GM06990 (cell line): Measurements from ENCODE around the gene ADA.

Experiments
- DNase-seq: peaks from one replicate; pipeline ENCODE4 v3.0.0-alpha.2; 2011; ENCODE audit not compliant: insufficient read length; ENCODE audit errors: extremely low read depth
- H3K27me3 ChIP-seq: replicated peaks from 2 replicates; pipeline ENCODE4 v1.6.0; 2011; ENCODE audit warnings: low read length; ENCODE audit not compliant: control insufficient read depth, insufficient read depth
- H3K36me3 ChIP-seq: 2 replicates; pipeline ENCODE4 v1.5.1; 2011; ENCODE audit warnings: low read length; ENCODE audit not compliant: control insufficient read depth, insufficient read depth
- H3K4me3 ChIP-seq: replicated peaks from 2 replicates; pipeline ENCODE4 v1.5.1; 2011; ENCODE audit warnings: low read depth, mild to moderate bottlenecking, control low read depth, low read length
- TF ChIP-seq, protein P1 (sequence below): IDR thresholded peaks from 2 replicates; pipeline ENCODE4 v1.5.1; 2011; ENCODE audit warnings: low read length, control low read depth, mild to moderate bottlenecking, inconsistent platforms; ENCODE audit not compliant: insufficient read depth, poor library complexity, severe bottlenecking

Gene ADA

DNA sequence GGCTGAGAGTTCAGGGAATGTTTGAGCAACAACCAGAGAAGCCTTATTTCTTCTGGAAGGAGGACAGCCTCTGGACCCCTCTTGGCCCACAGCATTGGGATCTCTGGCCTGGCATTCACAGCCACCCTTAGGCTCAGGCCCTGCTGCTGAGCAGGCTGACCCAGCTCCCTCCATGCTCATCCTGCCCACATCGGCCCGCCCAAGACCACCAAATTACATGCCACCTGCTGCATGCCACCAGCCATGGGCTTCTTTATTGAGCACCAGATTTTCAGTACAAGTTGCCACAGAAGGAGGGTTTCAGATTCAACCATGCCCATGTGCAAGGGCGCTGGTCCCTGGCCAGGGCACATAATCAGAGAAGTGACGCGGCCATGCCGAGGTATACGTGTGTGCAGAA, 32.2 kb downstream of the ADA start:
- TF ChIP-seq, protein P1, sequence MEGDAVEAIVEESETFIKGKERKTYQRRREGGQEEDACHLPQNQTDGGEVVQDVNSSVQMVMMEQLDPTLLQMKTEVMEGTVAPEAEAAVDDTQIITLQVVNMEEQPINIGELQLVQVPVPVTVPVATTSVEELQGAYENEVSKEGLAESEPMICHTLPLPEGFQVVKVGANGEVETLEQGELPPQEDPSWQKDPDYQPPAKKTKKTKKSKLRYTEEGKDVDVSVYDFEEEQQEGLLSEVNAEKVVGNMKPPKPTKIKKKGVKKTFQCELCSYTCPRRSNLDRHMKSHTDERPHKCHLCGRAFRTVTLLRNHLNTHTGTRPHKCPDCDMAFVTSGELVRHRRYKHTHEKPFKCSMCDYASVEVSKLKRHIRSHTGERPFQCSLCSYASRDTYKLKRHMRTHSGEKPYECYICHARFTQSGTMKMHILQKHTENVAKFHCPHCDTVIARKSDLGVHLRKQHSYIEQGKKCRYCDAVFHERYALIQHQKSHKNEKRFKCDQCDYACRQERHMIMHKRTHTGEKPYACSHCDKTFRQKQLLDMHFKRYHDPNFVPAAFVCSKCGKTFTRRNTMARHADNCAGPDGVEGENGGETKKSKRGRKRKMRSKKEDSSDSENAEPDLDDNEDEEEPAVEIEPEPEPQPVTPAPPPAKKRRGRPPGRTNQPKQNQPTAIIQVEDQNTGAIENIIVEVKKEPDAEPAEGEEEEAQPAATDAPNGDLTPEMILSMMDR = no peak
- H3K36me3 ChIP-seq = peaks cover 61% of the 10 kb centered on the region
- no peak for DNase-seq
- H3K4me3 ChIP-seq = no peak overlapping the region
- no peaks in the 10 kb centered on the region for H3K27me3 ChIP-seq

- Histone ChIP-seq H3K27me3 (no peaks in the 10 kb centered on the region), H3K36me3 (peaks cover 60% of the 10 kb centered on the region), H3K4me3 (no peak overlapping the region)
- TF ChIP-seq, protein P1 = no peak
- DNase-seq = no peak
Measured at GRCh38 chr20:44618318-44618731, 33.2 kb downstream of the ADA start.

DNA sequence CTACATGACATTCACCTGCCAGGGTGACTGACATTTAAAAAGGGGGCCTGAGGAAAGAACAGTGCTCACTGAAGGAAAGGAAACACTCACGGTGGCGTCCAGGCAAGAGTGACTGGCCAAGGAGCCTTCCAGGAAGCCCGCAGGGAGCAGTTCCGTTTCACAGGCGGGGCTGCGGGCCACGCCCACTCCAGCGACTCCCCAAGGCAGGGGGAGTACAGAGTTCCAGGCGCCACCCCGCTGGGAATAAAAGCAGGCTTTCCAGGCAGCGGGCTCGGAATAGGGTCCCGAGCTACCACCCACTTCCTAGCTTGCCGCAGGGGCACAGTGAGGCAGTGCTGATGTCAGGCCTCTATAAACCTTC, 34.9 kb downstream of the ADA start:
- DNase-seq = no peak
- H3K36me3 ChIP-seq = peaks cover 49% of the 10 kb centered on the region

GRCh38 chr20:44615876-44616603, 35.5 kb downstream of the ADA start:
- Histone ChIP-seq H3K36me3 (peaks cover 45% of the 10 kb centered on the region), H3K27me3 (no peaks in the 10 kb centered on the region)
- DNase-seq = no peak

More for the DNA sequence above, 34.9 kb downstream of the ADA start:
- H3K4me3 ChIP-seq = no peak overlapping the region
- TF ChIP-seq, protein P1 = no peak
- no peaks in the 10 kb centered on the region for H3K27me3 ChIP-seq

GRCh38 chr20:44615169-44615791, 36.2 kb downstream of the ADA start:
- TF ChIP-seq, protein P1 = no peak
- Histone ChIP-seq H3K27me3 (no peaks in the 10 kb centered on the region), H3K36me3 (peaks cover 40% of the 10 kb centered on the region), H3K4me3 (no peak overlapping the region)
- no peak for DNase-seq

More at GRCh38 chr20:44615876-44616603, 35.5 kb downstream of the ADA start:
- no peak overlapping the region for H3K4me3 ChIP-seq
- TF ChIP-seq, protein P1 = no peak

- TF ChIP-seq, protein P1 = no peak
- Histone ChIP-seq H3K27me3 (no peaks in the 10 kb centered on the region), H3K36me3 (peaks cover 32% of the 10 kb centered on the region), H3K4me3 (no peak overlapping the region)
- no peak for DNase-seq
Measured at GRCh38 chr20:44614525-44614924, 37.0 kb downstream of the ADA start.
